ENCODE measurements around the gene KSR1. TPM values are rescaled to one million over a fixed set of nuclear protein-coding genes. Genes with fewer than 3 reads are reported as not detected.

KSR1 gene
- total RNA-seq, 1 experiment from 2014 or later = 21.7 TPM

DNA sequence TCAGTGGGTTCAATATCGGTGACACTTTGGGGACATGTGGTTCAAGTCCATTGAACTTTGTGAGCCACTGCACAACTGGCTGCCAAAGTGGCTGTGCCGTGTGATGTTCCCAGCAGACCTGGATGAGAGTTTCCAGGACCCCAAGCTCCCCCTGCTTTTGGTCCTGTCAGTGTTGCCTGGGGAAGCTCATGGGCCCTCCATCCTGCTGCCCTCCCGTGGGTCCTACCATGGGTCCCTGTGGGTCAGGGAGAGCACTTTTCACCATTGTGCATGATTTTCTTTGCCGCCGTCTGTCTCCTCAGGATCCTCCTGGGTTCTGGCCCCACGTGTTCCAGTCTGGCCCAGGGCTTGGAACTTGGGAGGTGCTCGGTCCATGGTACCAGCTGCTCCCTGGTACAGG, 212.9 kb downstream of the KSR1 start:
- Histone ChIP-seq H3K27ac (ENCODE audit: low read length) (no peak overlapping the region), H3K4me1 (ENCODE audit: control insufficient read depth, insufficient read depth, low read length) (no peaks in the 10 kb centered on the region), H3K4me3 (ENCODE audit: low read depth in 2 of 2, low read length in 2 of 2) (no peak overlapping the region), H3K36me3 (ENCODE audit: control insufficient read depth, insufficient read depth, low read length) (no peaks in the 10 kb centered on the region), H3K9me3 (ENCODE audit: control insufficient read depth, insufficient read depth, low read depth, low read length) (no peaks in the 10 kb centered on the region), H3K27me3 (ENCODE audit: control insufficient read depth, insufficient read depth, low read length) (no peaks in the 10 kb centered on the region)
- POLR2A ChIA-PET = no interaction called here
- no TSS peak for BruUV-seq (replicated peaks)
- no peak for ATAC-seq
- intact Hi-C loops (cut with micrococcal nuclease; ENCODE audit: unreplicated experiment) = no loop called here
- DNase-seq (ENCODE audit: low read depth, low spot score) = no peak
- CTCF ChIA-PET = no interaction called here
- in situ Hi-C loops (cut with HindIII; ENCODE audit: low pct_unique_long_range_greater_than_20kb, low sequenced_read_pairs) = no loop called here
- TF ChIP-seq POLR2AphosphoS5 (IDR thresholded peaks at IDR 0.05; ENCODE audit: low read depth, low read length) (no peak), TCF7L2 (IDR thresholded peaks at IDR 0.05; ENCODE audit: low read depth, low read length) (no peak), SIN3A (IDR thresholded peaks at IDR 0.05; ENCODE audit: borderline replicate concordance, insufficient read depth, low read depth, low read length) (no peak)
- TF ChIP-seq, protein P1, sequence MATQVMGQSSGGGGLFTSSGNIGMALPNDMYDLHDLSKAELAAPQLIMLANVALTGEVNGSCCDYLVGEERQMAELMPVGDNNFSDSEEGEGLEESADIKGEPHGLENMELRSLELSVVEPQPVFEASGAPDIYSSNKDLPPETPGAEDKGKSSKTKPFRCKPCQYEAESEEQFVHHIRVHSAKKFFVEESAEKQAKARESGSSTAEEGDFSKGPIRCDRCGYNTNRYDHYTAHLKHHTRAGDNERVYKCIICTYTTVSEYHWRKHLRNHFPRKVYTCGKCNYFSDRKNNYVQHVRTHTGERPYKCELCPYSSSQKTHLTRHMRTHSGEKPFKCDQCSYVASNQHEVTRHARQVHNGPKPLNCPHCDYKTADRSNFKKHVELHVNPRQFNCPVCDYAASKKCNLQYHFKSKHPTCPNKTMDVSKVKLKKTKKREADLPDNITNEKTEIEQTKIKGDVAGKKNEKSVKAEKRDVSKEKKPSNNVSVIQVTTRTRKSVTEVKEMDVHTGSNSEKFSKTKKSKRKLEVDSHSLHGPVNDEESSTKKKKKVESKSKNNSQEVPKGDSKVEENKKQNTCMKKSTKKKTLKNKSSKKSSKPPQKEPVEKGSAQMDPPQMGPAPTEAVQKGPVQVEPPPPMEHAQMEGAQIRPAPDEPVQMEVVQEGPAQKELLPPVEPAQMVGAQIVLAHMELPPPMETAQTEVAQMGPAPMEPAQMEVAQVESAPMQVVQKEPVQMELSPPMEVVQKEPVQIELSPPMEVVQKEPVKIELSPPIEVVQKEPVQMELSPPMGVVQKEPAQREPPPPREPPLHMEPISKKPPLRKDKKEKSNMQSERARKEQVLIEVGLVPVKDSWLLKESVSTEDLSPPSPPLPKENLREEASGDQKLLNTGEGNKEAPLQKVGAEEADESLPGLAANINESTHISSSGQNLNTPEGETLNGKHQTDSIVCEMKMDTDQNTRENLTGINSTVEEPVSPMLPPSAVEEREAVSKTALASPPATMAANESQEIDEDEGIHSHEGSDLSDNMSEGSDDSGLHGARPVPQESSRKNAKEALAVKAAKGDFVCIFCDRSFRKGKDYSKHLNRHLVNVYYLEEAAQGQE (IDR thresholded peaks at IDR 0.05; ENCODE audit: insufficient read depth in 1 of 2, low read depth in 2 of 2, low read length in 1 of 2) = no peak
- TF ChIP-seq, protein P2, sequence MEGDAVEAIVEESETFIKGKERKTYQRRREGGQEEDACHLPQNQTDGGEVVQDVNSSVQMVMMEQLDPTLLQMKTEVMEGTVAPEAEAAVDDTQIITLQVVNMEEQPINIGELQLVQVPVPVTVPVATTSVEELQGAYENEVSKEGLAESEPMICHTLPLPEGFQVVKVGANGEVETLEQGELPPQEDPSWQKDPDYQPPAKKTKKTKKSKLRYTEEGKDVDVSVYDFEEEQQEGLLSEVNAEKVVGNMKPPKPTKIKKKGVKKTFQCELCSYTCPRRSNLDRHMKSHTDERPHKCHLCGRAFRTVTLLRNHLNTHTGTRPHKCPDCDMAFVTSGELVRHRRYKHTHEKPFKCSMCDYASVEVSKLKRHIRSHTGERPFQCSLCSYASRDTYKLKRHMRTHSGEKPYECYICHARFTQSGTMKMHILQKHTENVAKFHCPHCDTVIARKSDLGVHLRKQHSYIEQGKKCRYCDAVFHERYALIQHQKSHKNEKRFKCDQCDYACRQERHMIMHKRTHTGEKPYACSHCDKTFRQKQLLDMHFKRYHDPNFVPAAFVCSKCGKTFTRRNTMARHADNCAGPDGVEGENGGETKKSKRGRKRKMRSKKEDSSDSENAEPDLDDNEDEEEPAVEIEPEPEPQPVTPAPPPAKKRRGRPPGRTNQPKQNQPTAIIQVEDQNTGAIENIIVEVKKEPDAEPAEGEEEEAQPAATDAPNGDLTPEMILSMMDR (IDR thresholded peaks at IDR 0.05) = no peak

DNA sequence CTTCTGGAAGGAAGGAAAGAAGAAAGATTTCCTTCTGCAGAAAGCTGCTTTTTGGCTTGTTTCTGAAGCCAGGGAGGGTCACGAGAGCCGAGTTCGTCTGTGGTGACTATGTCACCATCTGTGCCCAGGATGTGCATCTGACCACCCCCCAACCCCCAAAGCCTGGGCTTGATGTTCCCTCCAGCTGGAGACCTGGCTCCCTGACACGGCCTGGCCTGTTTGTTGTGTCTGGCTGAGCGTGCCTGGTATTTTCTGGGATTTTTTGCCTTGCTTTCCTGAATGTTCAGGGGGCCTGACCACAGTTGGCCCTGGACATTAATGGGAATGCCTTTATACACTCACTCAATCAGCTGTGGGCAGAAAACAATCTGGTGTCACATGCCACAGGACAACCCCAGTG, 213.6 kb downstream of the KSR1 start:
- Histone ChIP-seq H3K27ac (ENCODE audit: low read length) (no peak overlapping the region), H3K36me3 (ENCODE audit: control insufficient read depth, insufficient read depth, low read length) (no peaks in the 10 kb centered on the region), H3K4me3 (ENCODE audit: low read depth in 2 of 2, low read length in 2 of 2) (no peak overlapping the region), H3K27me3 (ENCODE audit: control insufficient read depth, insufficient read depth, low read length) (no peaks in the 10 kb centered on the region), H3K9me3 (ENCODE audit: control insufficient read depth, insufficient read depth, low read depth, low read length) (no peaks in the 10 kb centered on the region), H3K4me1 (ENCODE audit: control insufficient read depth, insufficient read depth, low read length) (no peaks in the 10 kb centered on the region)
- DNase-seq (ENCODE audit: low read depth, low spot score) = no peak
- in situ Hi-C loops (cut with HindIII; ENCODE audit: low pct_unique_long_range_greater_than_20kb, low sequenced_read_pairs) = no loop called here
- intact Hi-C loops (cut with micrococcal nuclease; ENCODE audit: unreplicated experiment) = no loop called here
- CTCF ChIA-PET = no interaction called here
- TF ChIP-seq, protein P2 (IDR thresholded peaks at IDR 0.05) = no peak
- TF ChIP-seq SIN3A (IDR thresholded peaks at IDR 0.05; ENCODE audit: borderline replicate concordance, insufficient read depth, low read depth, low read length) (no peak), TCF7L2 (IDR thresholded peaks at IDR 0.05; ENCODE audit: low read depth, low read length) (no peak), POLR2AphosphoS5 (IDR thresholded peaks at IDR 0.05; ENCODE audit: low read depth, low read length) (no peak)
- TF ChIP-seq, protein P1 (IDR thresholded peaks at IDR 0.05; ENCODE audit: insufficient read depth in 1 of 2, low read depth in 2 of 2, low read length in 1 of 2) = no peak
- no peak for ATAC-seq
- BruUV-seq (replicated peaks) = no TSS peak
- POLR2A ChIA-PET = no interaction called here

All from Panc1 (cell line).